Measurements from ENCODE around the gene OSTC. TPM values are rescaled to one million over a fixed set of nuclear protein-coding genes. Genes with fewer than 3 reads are reported as not detected.

OSTC gene
- total and polyA plus RNA-seq, 4 donors: 87.5 to 149 (median 96.8) TPM

GRCh38 chr4:108635070-108635655 lies 15.2 kb upstream of the OSTC start:
- TF ChIP-seq CTCF (IDR thresholded peaks at IDR 0.05; ENCODE audit: control extremely low read depth, extremely low read depth): no peak
- no peak for DNase-seq
- H3K4me1 ChIP-seq (ENCODE audit: control insufficient read depth in 5 of 5, insufficient read depth in 5 of 5, low read length in 5 of 5): no peaks in the 10 kb centered on the region
- no peaks in the 10 kb centered on the region for H3K9me3 ChIP-seq (ENCODE audit: control insufficient read depth in 4 of 4, insufficient read depth in 3 of 4, low read length in 3 of 4)
- H3K4me3 ChIP-seq: no peak overlapping the region
- no peaks in the 10 kb centered on the region for H3K27me3 ChIP-seq (ENCODE audit: control insufficient read depth in 3 of 3, insufficient read depth in 3 of 3, low read length in 2 of 3)
- H3K9ac ChIP-seq (ENCODE audit: insufficient read depth in 1 of 2, low read length in 2 of 2): no peak overlapping the region
- H3K36me3 ChIP-seq (ENCODE audit: control insufficient read depth in 4 of 4, insufficient read depth in 4 of 4, low read length in 4 of 4): peaks cover 11 to 43% (median 16%) of the 10 kb centered on the region in 4 donors
- ATAC-seq (ENCODE audit: insufficient read depth, low FRiP score): no peak
- 85 to 98% methylated on average over 8 of the region's 8 CpGs for WGBS, 2 donors
- no peak overlapping the region for H3K27ac ChIP-seq (ENCODE audit: low read depth in 1 of 2, low read length in 1 of 2)

- Histone ChIP-seq H3K4me1 (ENCODE audit: control insufficient read depth in 5 of 5, insufficient read depth in 5 of 5, low read length in 5 of 5) (no peaks in the 10 kb centered on the region), H3K9me3 (ENCODE audit: control insufficient read depth in 4 of 4, insufficient read depth in 3 of 4, low read length in 3 of 4) (no peaks in the 10 kb centered on the region), H3K9ac (ENCODE audit: insufficient read depth in 1 of 2, low read length in 2 of 2) (no peak overlapping the region), H3K4me3 (no peak overlapping the region), H3K27ac (ENCODE audit: low read depth in 1 of 2, low read length in 1 of 2) (no peak overlapping the region), H3K27me3 (ENCODE audit: control insufficient read depth in 3 of 3, insufficient read depth in 3 of 3, low read length in 2 of 3) (no peaks in the 10 kb centered on the region), H3K36me3 (ENCODE audit: control insufficient read depth in 4 of 4, insufficient read depth in 4 of 4, low read length in 4 of 4) (peaks cover 6 to 36% (median 16%) of the 10 kb centered on the region in 4 donors)
- DNase-seq (no peak), ATAC-seq (ENCODE audit: insufficient read depth, low FRiP score) (no peak)
- no peak for TF ChIP-seq CTCF (IDR thresholded peaks at IDR 0.05; ENCODE audit: control extremely low read depth, extremely low read depth)
- 81 to 86% methylated on average over 1 of the region's 1 CpG for WGBS, 2 donors
Observed at GRCh38 chr4:108636246-108636645, 14.2 kb upstream of the OSTC start.

GRCh38 chr4:108637856-108638255 lies 12.5 kb upstream of the OSTC start:
- Histone ChIP-seq H3K27me3 (ENCODE audit: control insufficient read depth in 3 of 3, insufficient read depth in 3 of 3, low read length in 2 of 3) (no peaks in the 10 kb centered on the region), H3K36me3 (ENCODE audit: control insufficient read depth in 4 of 4, insufficient read depth in 4 of 4, low read length in 4 of 4) (peaks cover 0 to 25% (median 12%) of the 10 kb centered on the region in 4 donors), H3K27ac (ENCODE audit: low read depth in 1 of 2, low read length in 1 of 2) (no peak overlapping the region), H3K4me1 (ENCODE audit: control insufficient read depth in 5 of 5, insufficient read depth in 5 of 5, low read length in 5 of 5) (no peaks in the 10 kb centered on the region), H3K9me3 (ENCODE audit: control insufficient read depth in 4 of 4, insufficient read depth in 3 of 4, low read length in 3 of 4) (no peaks in the 10 kb centered on the region), H3K9ac (ENCODE audit: insufficient read depth in 1 of 2, low read length in 2 of 2) (no peak overlapping the region), H3K4me3 (no peak overlapping the region)
- ATAC-seq (ENCODE audit: insufficient read depth, low FRiP score) (no peak), DNase-seq (no peak)
- TF ChIP-seq CTCF (IDR thresholded peaks at IDR 0.05; ENCODE audit: control extremely low read depth, extremely low read depth): no peak
- WGBS, 2 donors: 63 to 74% methylated on average over 2 of the region's 2 CpGs

GRCh38 chr4:108644237-108644636 lies 6.2 kb upstream of the OSTC start:
- Histone ChIP-seq H3K9me3 (ENCODE audit: control insufficient read depth in 4 of 4, insufficient read depth in 3 of 4, low read length in 3 of 4) (no peaks in the 10 kb centered on the region), H3K27ac (ENCODE audit: low read depth in 1 of 2, low read length in 1 of 2) (no peak overlapping the region), H3K4me1 (ENCODE audit: control insufficient read depth in 5 of 5, insufficient read depth in 5 of 5, low read length in 5 of 5) (no peaks in the 10 kb centered on the region), H3K27me3 (ENCODE audit: control insufficient read depth in 3 of 3, insufficient read depth in 3 of 3, low read length in 2 of 3) (no peaks in the 10 kb centered on the region), H3K36me3 (ENCODE audit: control insufficient read depth in 4 of 4, insufficient read depth in 4 of 4, low read length in 4 of 4) (no peaks in the 10 kb centered on the region), H3K9ac (ENCODE audit: insufficient read depth in 1 of 2, low read length in 2 of 2) (no peak overlapping the region), H3K4me3 (no peak overlapping the region)
- TF ChIP-seq CTCF (IDR thresholded peaks at IDR 0.05; ENCODE audit: control extremely low read depth, extremely low read depth): no peak
- 81 to 84% methylated on average over 1 of the region's 1 CpG for WGBS, 2 donors
- DNase-seq (no peak), ATAC-seq (ENCODE audit: insufficient read depth, low FRiP score) (no peak)
